ENCODE measurements around the gene BORCS6.

- TF ChIP-seq TAF1 (IDR thresholded peaks at IDR 0.05; ENCODE audit: low read depth, low read length) (no peak), POLR2AphosphoS5 (IDR thresholded peaks at IDR 0.05; ENCODE audit: low read depth, low read length) (no peak)
Observed at GRCh38 chr17:8223356-8224126, 33.6 kb upstream of the BORCS6 start.
